ENCODE measurements around the gene SDHAF1.
A peak's percentile ranks its signal among the peaks of the same experiment; 100 is the strongest.
"Not testable (repeated sequence)": the region's sequence is repeated elsewhere in the genome, so short reads cannot be mapped to it uniquely, and the experiment has no call there.

The SDHAF1 gene, protein sequence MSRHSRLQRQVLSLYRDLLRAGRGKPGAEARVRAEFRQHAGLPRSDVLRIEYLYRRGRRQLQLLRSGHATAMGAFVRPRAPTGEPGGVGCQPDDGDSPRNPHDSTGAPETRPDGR

DNA sequence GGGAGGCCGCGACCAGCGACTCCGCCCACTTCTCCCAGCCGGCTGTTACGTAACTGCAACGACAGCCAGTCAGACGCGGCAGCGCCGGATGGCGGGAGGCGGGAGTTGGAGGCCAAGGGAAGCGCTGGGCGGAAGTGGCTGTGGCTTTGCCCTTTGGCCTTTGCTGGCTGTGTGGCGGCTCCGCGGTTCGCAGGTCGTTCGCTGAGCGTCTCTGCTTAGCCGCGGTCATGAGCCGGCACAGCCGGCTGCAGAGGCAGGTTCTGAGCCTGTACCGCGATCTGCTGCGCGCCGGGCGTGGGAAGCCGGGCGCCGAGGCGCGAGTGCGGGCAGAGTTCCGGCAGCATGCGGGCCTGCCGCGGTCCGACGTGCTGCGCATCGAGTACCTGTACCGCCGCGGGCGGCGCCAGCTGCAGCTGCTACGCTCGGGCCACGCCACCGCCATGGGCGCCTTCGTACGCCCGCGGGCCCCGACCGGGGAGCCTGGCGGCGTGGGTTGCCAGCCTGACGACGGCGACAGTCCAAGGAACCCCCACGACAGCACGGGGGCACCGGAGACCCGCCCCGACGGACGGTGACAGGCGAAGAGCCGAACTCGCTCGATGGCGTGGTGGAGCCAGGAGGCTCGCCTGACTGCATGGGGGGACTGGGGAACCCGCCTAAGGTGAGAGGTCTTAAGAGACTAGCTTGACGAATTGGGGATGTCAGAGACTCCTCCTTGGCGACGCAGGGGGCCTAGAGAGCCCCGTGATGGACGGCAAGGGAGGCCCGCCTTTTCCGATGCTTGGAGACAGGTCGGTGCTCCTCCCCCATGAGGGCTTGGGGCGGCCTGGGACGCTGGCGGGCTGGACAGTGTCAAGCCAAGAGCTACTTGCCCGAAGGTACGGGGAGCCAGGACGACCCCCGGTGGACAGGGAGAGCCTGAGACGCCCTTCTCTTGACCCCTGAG is at the start of gene SDHAF1:
SDHAF1 (plus strand) TSS at position 141 of the 946 bp plus-strand sequence; CDS start at position 228, 87 bp downstream.
- peak; percentile 95 for DNase-seq

DNA sequence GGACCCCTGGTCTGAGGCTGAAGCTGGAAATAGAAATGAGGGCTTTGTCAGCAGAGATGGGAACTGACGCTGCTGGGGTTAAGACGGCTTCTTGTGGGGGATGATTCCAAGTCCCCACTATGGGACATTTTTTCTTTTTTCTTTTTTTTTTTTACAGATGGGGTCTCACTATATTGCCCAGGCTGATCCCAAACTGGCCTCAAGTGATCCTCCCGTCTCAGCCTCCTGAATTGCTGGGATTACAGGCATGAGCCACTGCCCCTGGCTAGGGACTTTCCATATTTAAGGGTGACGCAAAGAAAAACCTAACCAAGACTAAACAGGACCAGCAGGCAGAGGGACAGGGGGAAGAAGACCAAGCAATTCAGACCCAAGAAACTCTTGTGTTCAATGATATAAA is 48.8 kb upstream of the SDHAF1 start:
- DNase-seq: no peak

GRCh38 chr19:35949131-35949530 is 45.9 kb upstream of the SDHAF1 start:
- DNase-seq: no peak

DNA sequence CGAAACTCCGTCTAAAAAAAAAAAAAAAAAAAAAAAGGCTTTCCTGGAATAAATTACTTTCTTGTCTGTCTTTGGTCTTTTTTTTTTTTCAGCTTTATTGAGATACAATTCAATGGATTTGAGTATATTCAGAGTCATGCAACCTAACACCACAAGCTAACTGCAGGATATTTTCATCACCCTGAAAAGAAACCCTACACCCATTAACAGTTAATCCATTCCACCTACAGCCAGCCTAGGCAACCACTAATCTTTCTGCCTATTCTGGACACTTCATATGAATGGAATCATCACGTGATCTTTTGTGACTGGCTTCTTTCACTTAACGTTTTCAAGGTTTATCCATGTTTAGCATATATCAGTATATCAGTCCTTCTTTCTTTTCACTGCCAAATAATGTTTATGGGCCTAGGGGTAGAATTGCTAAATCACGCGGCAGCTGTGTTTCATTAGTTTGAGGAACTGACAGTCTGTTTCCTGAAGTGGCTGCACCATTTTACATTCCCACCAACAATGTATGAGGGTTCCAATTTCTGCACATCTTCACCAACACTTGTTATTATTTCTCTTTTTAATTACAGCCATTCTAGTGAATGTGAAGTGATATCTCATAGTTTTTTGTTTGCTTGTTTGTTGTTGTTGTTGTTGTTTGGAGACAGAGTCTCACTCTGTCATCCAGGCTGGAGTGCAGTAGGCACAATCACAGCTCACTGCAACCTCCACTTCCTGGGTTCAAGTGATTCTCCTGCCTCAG is 38.9 kb upstream of the SDHAF1 start:
- no peak for DNase-seq

GRCh38 chr19:35957411-35957810 is 37.6 kb upstream of the SDHAF1 start:
- DNase-seq: not testable (repeated sequence)

DNA sequence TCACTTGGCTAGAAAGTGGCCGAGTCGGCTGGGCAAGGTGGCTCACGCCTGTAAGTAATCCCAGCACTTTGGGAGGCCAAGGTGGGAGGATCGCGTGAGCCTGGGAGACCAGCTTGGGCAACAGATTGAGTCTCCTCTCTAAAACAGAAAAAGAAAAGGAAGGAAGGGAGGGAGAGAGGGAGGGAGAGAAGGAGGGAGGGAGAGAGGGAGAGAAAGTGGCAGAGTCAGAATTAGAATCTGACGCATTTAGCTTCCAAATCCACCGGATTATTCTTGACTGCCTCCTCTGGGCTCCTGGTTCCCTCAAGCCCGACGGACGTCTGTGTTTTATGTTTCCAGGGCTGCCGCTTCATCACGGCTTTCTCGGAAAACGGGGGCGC is 36.3 kb upstream of the SDHAF1 start:
- DNase-seq: no peak

GRCh38 chr19:35959040-35959967 is 35.7 kb upstream of the SDHAF1 start:
- DNase-seq: peak; percentile 83

- no peak for DNase-seq
Observed at GRCh38 chr19:35959968-35960320, 35.0 kb upstream of the SDHAF1 start.

GRCh38 chr19:35960432-35960972 is 34.5 kb upstream of the SDHAF1 start:
- no peak for DNase-seq

- DNase-seq: peak; percentile 33
Observed at GRCh38 chr19:35963514-35963913, 31.5 kb upstream of the SDHAF1 start.

DNA sequence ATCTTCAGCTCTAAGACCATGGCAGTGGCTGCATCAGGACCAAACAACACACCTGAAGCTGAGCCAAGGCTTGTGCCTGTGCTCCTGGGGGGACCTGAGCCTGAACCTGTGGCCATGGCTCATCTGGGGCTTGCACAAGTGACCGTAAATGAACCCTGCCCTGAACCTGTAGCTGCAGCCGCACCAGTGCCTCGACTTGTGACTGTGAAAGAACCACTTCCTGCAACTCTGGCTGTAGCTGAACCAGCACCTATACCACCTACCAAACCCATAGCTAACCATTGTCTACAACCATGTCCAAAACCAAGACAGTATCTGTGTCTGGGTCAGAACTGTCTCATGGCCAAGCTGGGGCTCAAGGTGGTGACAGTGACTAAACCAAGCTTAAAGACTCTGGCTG is 28.2 kb upstream of the SDHAF1 start:
- DNase-seq: no peak

- no peak for DNase-seq
Observed at GRCh38 chr19:35973487-35973886, 21.5 kb upstream of the SDHAF1 start.

DNA sequence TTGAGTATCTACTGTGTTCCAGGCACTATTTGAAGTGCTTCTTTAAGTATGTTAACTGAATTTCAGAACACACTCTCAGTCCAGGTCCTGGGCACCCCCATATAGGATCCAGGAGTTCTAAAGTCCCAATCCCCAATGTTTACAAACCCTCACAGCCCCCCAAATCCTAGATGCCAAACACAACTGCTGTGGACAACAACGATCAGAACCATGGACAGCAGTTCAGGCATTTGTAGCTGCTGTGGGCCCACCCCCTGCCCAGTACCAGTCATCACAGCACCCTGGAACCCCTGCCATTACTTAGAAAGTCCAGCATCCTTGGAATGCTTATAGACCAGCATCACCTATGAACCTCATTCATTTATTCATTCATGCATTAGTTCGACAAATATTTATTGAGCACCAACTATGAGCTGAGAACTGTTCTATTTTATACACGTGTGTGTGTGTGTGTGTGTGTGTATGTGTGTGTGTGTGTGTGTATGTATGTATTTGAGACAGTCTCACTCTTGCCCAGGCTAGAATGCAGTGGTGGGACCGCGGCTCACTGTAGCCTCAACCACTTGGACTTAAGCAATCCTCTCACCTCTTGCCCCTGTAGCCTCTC is 19.3 kb upstream of the SDHAF1 start:
- no peak for DNase-seq

- peak; percentile 7 for DNase-seq
Observed at GRCh38 chr19:35977446-35978222, 17.4 kb upstream of the SDHAF1 start.

- no peak for DNase-seq
Observed at GRCh38 chr19:35978271-35978670, 16.7 kb upstream of the SDHAF1 start.

DNA sequence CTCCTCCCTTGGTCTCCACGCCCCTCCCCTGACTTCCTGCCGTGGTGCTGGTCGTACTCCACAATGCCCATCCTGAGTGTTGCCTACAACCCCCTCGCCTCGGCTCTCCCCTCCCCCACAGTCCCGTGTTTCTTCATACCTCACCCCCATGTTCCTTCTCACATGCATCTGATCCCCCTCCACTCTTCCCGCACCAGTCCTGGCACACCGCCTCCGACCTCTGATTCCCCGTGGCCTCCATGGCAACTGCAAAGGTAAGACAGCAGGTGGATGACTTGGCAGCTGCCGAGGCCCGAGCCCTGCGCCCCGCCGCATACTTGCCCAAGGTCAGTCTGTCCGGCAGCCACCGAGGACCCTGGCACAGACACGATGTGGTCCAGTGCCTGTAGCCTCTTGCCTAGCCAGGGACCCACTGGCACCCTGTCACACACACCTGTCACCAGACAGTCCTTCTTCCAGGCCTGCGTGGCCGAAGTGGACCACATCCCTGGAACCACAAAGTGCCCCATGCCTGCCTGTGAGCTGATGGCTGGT is 16.1 kb upstream of the SDHAF1 start:
- no peak for DNase-seq

DNA sequence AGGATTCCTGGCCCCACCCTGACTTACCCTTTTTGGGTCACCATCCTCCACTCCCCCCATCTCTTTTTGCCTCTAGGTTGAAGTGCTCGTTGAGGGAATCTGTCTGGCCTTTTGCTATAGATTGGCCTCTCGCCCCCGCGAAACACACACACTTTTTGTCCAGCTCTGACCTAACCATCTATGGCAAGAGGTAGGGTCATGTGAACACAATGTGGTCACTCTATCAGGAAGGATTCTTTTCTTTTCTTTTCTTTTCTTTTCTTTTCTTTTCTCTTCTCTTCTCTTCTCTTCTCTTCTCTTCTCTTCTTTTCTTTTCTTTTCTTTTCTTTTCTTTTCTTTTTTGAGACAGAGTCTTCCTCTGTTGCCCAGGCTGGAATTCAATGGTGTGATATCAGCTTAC is 14.0 kb upstream of the SDHAF1 start:
- DNase-seq: not testable (repeated sequence)

DNA sequence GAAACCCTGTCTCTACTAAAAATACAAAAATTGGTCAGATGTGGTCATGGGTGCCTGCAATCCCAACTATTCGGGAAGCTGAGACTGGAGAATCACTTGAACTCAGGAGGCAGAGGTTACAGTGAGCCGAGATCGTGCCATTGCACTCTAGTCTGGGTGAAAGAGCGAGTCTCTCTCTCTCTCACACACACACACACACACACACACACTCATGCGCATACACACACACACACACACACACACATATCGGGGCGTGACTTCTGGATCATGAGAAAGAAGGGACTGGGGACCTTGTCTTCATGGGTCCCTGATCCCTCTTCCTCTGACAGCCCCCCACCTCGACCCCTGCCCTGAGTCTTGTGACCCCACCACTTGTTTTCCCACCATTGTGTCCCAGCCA is 11.8 kb upstream of the SDHAF1 start:
- DNase-seq: no peak

DNA sequence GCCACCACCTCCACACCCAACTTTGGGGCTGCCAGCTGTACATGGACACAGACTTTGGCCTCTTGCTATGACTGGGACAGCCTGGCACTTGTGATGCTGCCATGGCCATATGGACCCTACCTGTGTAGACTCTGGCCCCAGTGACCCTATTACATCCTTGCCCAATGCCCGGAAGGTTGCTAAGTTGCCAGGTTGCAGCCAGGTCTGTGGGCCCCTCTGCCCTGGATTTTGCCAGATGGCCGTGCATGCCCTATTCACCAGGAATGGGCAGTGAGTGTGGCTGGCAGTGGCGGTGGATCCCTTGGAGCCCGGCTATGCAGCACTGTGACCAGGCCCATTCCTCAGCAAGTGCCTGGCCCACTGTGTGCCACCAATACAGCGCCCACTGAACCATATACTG is 8.9 kb upstream of the SDHAF1 start:
- DNase-seq: no peak

DNA sequence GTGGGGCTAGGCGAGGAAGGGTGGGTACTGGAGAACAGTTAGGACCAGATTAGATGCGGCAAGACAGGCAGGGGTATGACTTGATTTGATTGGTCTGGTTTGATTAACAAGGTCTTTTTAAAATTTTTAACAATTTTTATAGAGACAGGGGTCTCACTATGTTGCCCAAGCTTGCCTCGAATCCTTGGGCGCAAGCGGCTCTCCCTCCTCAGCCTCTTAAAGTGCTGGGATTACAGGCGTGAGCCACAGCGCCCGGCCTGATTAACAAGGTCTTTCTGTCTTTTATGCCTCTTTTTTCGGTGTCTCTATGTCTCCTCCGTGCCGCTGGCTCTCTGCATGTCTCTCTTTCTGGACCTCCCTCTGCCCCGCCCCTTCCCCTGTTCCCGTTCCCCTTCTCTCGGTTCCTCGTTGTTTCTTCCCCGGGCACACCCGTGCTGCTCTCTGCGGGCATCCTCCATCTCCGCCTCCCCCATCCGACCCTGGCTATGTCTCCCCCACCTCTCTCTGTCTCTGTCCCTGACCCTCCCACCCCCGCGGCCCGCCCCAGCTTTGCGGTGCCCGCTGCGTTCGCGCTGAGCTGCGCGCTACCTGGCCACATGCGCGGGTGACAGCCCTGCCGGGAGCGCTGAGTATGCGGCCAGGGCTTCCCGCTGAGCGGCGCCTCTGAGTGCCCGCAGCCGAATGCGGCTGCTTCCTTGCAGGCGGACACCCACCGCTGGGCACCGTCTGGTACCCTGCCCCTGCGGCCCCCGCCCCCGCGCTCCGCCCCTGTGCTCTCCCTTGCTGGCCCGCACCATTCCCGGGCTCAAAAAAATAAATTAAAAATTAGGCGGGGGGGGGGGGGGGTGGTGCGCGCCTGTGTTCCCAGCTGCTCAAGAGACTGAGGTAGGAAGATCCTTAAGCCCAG is 8.1 kb upstream of the SDHAF1 start:
- DNase-seq: peak; percentile 13
